GM21515 (cell line): ENCODE results near the gene SLC35G1.

Experiments
- ATAC-seq: cut with Tn5 transposase; IDR thresholded peaks from one replicate; pipeline ENCODE4 v1.9.1; 2021; ENCODE audit not compliant: unreplicated experiment

The SLC35G1 gene

DNA sequence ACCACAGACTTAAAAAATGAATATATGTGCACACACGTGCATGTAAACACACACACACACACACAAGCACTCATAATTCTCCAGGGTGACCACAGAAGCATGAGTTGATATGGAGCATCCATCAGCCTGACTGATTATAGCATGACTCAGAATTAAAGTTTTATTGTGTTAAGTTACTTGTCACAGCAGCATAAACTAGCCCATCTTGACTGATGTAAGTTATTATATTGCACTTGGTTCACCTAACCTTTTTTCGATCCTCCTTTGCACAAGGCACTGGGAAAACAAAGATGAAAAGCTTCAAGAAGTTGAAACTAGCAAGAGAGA, 18.8 kb upstream of the SLC35G1 start:
- ATAC-seq, result no peak

DNA sequence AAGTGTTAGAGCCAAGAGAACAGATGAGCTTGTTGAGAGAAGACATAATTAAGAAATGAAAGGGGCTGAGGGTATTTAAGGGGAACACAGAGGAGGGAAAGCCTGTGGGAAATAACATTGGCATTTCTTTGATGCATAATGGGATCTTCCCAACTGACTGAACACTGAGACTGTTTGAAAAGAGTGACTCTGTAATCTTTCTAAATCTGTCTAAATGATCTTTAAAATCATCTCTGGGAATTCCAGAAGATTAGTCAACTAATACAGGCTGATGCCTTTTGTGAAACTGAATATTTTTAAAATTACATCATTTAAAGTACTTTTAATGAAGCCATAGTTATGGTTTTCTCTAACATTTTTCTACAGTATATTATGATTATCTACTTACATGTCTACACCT, 17.4 kb upstream of the SLC35G1 start:
- ATAC-seq, result no peak

DNA sequence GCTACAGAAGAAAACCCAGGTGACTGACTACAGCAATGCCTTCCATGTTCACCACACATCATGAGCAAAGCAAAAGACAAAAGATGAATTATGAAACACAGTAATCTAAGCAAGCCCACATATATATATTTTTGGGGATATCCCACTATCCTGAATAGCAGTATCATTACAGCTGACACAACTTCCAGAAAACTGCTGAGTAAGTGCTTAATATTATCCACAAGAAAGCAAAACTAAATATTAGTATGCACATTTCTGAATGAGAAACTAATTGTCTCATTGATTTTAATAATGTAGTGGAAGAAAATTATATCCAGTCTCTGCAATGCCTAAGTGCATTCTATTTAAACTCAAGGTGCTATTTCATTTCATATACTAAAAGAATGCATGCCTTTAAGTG, 14.5 kb upstream of the SLC35G1 start:
- ATAC-seq, result no peak

DNA sequence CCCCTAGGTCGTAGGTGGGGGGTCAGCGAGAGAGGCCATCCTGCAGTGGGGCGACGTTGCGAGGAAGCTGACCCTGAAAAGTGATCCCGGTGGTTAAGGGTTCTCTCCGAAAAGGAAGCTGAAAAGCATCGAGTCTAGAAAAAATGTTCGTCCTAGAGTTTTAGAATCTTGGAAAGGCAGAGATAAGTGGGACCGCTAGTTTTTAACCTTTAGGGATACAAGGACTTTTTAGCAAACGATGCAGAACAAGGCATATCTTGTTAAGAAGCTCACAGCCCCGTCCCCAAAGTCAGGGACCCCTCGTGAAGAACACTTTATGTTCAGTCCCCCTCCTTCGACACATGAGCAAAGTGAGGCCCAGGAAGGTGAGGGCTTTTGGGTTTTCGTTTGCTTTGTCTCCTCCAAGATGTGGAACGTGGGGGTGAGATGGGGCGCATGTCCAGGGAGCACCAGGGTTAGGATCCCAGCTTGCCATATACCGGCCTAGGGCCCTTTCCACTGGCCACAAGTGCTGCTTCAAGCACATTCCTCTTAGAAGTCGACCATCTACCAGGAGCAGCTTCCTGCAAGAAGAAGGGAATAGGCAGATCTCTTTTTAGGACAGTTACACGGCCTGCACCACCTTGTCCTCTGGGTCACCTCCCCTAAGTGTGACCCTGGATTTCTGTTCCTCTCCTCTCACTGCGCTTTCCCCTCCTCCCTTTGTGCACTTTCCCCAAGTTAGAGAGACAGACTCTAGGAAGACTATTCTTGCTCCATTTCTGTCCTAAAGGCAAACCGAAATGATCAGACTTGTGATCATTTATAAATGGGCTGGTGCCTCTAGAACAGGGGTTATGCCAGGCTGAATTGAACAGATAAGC, 969 bp downstream of the SLC35G1 start:
- ATAC-seq, result no peak

DNA sequence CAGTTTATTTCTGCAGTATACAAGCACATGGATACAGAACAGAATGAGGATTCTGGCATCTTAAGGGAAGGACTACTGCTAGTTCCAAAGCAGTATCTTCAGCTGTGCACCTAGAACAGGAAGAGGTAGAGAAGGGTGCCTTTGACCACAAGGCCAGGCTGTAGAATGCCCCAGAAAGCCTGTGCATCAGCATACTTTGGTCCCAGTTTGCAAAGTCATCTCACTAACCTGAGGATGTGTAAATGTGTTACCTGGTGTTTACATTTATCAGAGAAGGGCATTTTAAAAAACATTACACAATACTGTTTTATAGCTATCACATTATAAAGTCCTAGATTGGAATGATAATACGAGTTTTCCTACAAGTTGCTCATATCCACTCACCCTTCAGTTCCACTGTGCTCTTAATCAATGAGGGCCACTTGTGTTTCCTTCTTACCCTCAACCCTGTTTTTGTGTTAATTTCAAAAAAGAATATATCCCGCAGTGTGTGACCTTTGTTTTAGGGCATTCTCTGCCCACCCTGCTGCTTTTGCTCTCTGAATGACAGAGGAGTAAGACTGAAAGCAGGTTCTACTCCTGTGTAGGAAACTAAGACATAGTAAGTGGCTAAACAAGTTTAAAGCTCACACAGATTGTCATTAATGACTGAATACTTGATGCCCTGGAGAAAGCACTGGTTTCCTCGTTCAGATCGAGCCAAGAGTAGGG, 3.4 kb downstream of the SLC35G1 start:
- no peak for ATAC-seq

DNA sequence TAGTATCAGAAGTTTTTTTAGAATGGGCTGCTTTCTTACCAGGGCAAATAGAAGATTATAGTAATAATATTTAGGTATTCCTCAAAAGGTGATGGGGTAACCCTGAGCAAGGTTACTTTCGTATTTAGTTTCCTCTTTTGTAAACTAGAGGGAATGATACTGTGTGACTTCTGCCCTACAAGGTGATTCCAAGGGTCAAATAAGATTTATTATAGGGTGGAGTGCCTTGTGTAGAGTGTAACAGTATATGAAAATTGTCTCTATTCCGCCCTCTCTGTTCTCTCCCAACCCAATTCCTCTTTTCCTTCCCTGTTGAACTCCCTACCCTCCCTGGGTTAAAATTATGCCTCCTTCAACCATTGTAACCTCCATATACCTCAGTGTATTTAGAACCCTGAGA, 5.3 kb downstream of the SLC35G1 start:
- ATAC-seq, result no peak

DNA sequence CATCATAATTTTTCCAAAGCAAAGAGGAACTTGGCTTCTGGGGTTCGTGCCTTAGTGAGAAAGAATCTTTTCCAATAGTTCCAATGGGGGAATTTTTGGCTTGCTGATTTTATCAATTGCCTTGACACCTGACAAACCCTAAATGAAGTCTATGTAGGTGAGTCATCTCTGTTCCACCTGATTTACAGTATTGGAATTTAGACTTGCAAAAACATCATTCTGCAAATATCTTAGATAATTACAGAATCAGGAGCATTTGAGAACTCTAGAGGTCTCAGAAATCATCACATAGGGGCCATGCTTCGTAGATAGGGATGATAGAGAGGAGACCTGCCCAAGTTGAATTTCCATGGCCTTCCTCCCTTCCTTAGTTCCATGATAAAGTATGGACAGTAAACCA, 9.3 kb downstream of the SLC35G1 start:
- no peak for ATAC-seq

DNA sequence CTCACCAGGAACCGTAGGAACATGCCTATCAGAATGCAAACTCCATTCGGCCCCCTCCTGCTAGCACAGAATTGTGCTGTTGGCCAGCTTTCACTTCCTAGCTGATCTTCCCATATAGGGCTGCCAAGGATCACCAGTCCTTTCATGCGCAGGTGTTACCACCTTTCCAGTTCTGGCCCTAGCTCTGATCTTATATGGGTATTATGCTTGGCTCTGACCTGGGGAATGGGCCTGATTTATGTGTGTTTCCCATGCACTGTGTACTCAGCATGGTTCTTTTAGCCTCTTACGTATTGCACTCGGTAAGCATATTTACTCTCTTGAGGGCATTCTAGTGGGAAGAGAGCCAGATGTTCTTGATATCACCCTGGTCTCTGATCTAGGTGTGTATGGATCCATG, 11.1 kb downstream of the SLC35G1 start:
- ATAC-seq, result no peak

DNA sequence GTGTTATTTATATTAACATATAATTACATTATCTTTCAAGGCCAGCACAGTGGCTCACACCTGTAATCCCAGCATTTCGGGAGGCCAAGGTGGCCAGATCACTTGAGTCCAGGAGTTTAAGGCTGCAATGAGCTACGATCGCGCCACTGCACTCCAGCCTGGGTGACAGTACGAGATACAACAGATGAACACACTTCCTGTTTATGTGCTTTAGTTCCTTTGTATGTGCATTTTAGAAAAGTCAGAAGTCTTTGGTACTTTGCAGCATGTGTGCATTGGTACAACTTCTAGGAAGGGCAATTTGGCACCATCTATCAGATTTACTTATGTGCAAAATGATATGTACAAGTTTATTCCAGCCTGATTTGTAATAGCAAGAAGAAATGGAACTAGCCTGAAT, 13.3 kb downstream of the SLC35G1 start:
- ATAC-seq, result no peak

DNA sequence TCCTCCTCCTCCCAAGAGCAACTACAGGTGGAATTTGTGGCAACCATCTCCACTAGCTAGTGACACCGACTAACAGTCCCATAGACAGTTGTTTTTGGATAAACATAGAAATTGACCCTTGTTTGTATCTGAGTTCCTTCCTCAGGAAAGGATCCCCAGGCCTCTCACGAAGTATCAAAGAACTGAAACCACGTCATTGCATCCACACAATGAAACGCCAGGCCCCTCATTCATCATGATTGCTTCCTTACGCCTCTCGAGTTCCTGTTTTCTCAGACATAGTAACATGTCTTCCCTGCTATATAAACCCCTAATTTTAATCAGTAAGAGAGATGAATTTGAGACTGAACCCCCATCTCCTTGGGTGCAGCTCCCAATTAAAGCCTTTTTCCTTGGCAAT, 18.1 kb downstream of the SLC35G1 start:
- ATAC-seq, result no peak

DNA sequence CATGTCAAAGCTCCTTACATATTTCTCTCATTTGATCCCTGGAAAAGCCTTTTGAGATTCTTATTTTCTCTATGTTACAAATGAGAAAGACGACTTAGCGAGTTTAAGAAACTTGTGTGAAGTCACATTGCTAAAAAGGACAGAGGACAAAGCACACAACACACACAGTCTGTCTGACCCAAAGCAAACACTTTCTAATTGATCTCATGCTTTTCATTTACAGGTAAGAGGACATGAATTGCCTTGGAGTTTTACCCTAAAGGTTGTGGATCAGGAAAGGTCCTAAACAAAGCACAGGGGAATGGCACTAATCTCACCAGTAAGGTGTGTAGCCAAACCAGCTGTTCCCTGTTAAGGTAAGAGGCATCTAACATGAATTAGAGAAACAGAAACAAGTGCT, 18.7 kb downstream of the SLC35G1 start:
- no peak for ATAC-seq

DNA sequence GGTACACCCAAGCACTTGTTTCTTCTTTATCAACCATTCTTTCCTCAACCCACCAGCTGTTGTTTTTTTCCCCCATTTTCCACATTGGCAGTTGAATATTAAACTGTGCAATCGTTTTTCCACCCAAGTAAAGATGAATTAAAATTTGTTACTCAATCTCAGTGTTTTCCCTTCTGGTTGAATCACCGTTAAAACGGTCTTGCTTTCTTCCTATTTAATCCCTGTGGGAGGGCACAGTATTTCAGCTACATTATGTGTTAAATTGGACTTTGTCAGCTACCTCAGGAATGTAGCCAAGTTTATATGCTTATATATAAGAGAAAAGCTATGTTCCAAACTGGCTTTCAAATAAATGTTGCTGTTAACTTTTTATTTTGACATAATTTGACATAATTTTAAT, 19.9 kb downstream of the SLC35G1 start:
- ATAC-seq, result no peak

DNA sequence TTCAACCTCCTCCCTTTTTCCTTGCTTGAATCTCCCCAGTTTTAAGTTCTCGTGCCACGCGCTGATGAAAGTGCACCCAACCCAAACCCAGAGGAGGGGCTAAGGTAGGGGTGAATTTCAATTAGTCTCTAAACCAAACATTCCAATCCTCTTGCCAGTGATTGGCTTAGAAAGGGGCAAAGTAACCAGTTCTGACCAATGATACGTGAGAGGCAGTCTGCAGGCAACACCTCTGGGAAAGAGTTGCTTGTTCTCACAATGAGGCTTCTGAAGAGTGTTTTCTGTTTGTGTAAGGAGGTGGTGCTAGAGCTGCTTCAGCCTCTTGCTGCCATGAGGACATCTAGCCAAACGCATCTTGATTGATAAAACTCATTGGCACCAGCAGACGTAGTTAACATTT, 21.8 kb downstream of the SLC35G1 start:
- ATAC-seq, result no peak

DNA sequence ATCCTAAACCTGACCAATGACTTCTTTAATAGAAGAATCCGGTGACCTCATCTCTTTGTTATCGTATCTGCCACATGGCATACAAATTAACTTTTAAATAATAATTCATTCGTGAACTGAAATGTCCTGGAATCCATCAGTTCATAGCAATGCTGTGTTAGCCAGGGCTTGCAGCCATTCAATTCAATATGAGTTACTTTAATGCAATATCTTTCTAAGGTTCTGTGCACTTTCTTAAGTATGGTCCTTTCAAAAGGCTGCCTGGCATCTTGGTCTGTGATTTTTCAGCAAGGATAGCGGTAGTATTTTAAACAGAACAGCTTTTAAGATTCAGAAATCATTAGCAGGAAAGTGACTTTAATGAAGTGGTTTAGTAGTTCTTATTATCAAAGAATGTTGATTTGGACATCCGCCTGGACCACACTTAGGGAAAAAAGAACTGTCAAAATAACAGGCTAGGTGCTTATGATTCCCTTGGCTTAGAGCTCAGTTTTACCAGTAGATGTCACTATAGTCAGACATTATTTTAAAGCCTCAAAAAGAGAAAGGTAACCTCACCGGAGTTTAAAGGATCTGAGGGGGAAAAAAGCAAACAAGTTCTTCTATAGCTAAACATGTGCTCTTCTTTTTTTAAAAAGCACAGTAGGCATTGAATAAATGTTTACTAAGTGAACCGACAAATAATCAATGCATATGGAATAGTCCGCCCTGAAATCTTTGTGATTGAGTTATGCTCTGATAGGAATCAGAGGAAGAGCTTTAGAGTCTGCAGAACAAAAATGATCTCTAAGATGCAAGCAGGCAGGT, 22.7 kb downstream of the SLC35G1 start:
- ATAC-seq, result no peak

DNA sequence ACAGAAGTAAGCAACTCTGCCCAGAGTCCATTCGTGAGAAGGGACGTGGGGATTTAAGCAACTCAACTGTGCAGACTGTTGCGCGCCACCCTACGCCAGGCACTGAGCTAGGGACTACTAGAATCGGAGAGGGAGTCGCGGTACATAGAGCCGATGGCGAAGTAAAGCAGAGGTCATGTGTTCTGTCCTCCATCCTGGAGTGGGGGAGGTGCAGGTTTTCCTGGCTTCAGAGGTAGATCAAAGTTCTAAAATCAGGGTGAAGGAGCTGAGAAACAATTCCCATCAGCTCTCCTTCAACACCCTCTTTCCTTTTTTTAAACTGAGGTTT, 23.2 kb downstream of the SLC35G1 start:
- ATAC-seq, result no peak

DNA sequence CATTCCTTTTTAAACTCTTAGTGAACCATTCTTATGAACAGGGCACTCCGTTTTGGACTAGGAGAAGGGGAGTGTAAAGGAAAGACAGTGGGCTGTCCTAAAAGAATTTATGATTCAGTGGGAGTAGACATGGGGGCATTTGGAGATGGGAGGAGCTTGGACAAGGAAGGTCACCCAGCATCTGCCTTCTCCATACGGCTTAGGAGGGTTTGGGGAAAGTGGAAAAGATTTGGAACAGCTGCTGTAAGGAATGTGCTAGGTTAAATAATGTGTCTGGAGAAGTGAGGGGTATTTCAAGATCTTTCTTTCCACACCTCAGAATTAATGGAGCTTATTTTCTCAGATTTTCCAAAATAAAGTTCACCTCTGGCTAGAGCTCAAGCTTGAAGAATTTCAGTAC, 24.0 kb downstream of the SLC35G1 start:
- ATAC-seq, result no peak

DNA sequence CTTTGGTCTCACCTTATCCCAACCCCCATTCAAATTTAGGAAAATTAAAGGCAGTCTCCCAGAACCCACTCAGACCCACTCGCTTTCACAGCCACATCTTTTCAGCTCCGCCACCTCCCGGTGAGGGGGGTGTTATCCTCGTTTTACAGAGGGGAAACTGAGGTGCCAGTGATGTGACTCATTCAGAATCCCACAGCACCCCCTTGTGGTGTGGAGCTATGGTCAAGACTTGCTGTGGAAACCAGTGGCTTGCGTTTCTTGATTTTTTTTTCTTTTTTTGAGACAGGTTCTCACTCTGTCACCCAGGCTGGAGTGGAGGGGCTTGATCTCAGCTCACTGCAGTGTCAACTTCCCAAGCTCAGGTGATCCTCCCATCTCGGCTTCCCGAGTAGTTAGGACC, 27.6 kb downstream of the SLC35G1 start:
- ATAC-seq, result no peak

DNA sequence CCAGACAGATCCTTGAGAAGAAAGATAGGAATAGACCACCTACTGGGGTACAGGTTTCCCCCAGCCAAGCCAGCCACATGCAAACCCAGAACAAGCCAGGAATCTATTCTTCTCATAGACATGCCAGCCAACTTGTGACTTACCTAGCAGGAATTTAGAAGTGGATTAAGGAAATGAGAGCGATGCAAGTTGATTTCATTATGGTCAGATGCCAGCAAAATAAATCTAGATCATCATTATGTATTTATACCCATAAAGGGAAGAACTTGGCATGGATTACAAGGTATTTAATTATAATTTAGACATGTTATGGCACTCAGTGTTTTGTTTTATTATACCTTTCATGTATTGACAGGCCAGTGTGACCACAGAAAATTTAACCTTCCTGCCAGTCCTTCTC, 32.8 kb downstream of the SLC35G1 start:
- ATAC-seq, result no peak

DNA sequence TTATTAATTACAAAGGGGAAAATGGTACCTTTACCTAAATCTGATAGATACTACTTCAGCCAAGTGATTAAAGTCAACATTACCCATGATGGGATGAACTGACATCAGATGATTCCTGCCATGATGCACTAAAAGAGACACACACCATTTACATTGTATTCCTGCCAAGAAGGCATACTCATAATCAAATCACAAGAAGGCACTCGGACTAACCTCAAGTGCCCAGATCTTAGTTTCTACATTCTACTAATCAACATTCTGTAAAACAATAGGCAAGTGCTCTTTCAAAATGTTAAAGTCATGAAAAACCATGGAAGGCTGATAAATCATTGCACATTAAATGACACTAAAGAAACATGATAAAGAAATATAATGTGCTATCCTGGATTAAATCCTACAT, 44.4 kb downstream of the SLC35G1 start:
- no peak for ATAC-seq

DNA sequence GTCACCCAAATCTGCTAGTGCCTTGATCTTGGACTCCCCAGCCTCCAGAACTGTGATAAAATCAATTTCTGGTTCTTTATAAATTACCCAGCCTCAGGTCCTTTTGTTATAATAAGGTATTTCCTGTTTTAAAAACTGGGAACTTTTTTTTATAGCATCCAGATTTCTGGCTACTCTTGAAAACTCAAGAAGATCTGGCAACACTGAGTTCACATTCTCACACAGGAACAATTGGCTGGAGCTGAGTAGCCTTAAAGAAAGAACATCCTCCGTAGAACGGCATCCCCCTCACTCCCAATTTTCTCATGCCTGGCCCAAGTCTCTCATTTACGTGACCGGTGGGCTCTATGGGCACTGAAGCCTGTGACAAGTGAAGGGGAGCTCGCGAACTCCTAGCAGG, 47.1 kb downstream of the SLC35G1 start:
- ATAC-seq, result no peak

DNA sequence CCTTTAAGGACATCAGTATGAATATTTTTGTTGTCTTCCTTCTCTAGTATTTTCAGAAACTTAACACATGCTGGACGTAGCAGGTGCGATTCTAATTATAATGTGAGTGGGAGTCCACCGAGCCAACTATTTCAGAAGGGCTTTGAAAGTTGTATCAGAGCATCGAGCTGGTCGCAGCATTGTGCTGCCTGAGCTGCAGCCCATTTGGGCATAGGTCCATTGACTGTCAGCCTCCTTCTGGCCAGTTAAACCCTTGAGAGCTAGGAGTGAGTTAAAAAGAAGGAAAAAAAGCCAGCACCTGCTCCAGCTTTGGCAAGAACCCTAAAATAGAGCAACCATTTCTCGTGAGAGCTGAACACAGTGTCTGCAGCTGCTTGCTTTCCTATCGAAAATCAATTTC, 47.8 kb downstream of the SLC35G1 start:
- ATAC-seq, result no peak

DNA sequence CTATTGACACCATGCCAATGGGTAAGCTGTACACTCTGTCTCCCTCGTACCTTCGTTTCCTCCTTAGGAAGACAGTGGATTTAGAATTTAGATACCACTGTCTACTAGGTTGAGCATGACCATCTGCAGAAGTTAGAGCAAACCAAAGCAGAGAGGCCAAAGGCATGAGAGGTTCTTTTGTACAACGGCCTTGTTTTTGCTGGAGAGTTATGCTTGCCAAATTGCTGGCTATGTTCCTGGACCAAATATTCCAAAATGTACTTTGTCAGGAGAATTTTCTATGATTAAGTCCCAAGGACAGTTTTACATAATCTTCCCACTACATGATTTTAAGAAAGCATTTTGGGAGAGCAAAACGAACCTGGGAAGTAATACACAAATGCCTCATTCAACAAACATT, 52.0 kb downstream of the SLC35G1 start:
- ATAC-seq, result no peak
